ENCODE measurements around the gene KCTD14. TPM values are rescaled to one million over a fixed set of nuclear protein-coding genes. Genes with fewer than 3 reads are reported as not detected.

Gene KCTD14
- total RNA-seq, 1 experiment from 2014 or later, result 12.6 TPM

DNA sequence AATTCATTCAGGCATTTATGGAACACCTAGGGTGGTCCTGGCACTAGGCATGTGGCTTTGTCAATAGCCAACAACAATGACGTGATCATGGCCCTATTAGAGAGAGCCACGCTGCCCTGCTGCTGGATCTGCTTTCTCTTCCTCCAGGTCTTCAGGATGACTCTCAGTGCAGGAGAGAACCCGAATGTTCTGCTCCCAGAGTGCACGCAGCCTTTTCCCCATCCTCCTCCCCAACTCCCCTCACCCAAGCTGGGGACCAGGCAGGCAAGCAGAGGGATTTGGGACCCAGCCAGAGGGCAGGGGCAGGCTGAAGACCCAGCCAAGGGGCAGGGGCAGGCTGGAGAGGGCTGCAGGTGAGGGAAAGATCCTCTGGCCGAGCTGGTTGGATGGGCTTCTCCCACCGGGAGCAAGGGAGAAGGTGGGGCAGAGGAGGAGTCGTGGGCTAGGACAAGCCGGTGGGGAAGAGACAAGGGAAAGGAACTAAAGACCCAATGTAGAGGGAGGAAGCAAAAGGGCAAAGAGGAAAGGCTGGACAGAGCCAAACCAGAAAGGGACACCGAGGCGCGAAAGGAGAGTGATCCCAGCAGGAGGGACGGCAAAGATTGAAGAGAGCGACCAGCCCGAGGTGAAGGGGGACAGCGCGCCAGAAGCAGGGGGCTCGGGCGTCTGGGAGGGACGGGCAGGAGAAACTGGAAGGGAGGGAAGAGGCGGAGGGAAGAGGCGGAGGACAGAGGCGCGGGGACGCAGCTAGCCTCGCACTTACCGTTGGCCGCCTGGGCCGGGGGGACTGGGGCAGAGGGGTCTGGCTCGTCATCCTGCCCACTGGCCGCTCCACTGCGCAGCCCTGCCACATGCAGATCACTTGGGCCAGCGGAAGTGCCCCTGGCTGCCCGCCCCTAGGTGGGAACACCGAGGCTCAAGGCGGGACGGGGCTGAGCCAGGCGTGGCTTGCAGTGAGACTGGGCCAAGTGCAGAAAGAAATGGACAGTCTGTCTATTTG is at the start of gene KCTD14 (continued):
- TF ChIP-seq MYBL2 (CRISPR knock-in tag; IDR thresholded peaks at IDR 0.05) (peak; percentile 26; the same call in 1 of the 2 replicates), SP1 (CRISPR knock-in tag; conservative IDR thresholded peaks at IDR 0.05) (peak; percentile 67; the same call in 1 of the 2 replicates), NFYB (CRISPR knock-in tag; conservative IDR thresholded peaks at IDR 0.05; ENCODE audit: low read depth) (0 out of 2 replicates have a peak, but pooled peaks have one; percentile 16), FOXJ3 (CRISPR knock-in tag; IDR thresholded peaks at IDR 0.05; ENCODE audit: borderline replicate concordance) (no peak)

DNA sequence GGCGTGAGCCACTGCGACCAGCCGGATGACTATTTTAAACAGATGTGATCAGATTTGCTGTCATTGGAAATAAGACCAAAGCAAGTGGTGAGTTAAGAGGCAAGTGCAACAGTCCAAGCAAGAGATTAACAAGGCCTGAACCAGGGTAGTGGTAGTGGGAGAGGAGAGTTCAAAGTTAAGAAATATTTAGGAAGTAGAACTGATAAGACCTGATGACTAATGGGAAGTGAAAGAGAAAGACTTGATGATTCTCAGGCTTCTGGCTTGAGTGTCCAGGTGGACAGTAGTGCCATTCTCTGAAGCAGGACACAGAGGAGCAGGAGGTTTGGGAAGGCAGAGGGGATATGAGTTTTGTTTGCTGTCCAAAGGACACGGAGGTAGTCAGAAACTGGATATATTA is 49.4 kb upstream of the KCTD14 start:
- DNase-seq (ENCODE audit: low spot score), result no peak
- H3K9me3 Mint-ChIP-seq, result peaks cover 3% of the 10 kb centered on the region; the same call in 1 of the 2 replicates
- no peak overlapping the region for H3K27ac Mint-ChIP-seq
- ChIA-PET POLR2A (no interaction called here), CTCF (no interaction called here)
- H3K4me3 Mint-ChIP-seq, result no peak overlapping the region
- no peaks in the 10 kb centered on the region for H3K4me1 Mint-ChIP-seq
- no peak for ATAC-seq
- peaks cover 38% of the 10 kb centered on the region for H3K36me3 Mint-ChIP-seq
- H3K27me3 Mint-ChIP-seq (ENCODE audit: low read depth), result no peaks in the 10 kb centered on the region
- TF ChIP-seq JUN (CRISPR knock-in tag; IDR thresholded peaks at IDR 0.05) (no peak), ZNF138 (CRISPR knock-in tag; conservative IDR thresholded peaks at IDR 0.05) (no peak), MXD4 (CRISPR knock-in tag; IDR thresholded peaks at IDR 0.05; ENCODE audit: borderline replicate concordance) (no peak), GRHL2 (CRISPR knock-in tag; IDR thresholded peaks at IDR 0.05; ENCODE audit: insufficient replicate concordance, severe bottlenecking) (no peak), FOXK1 (CRISPR knock-in tag; IDR thresholded peaks at IDR 0.05) (no peak), FOXP1 (CRISPR knock-in tag; IDR thresholded peaks at IDR 0.05; ENCODE audit: borderline replicate concordance) (no peak), ZNF121 (CRISPR knock-in tag; IDR thresholded peaks at IDR 0.05) (no peak), RELA (CRISPR knock-in tag; IDR thresholded peaks at IDR 0.05; ENCODE audit: borderline replicate concordance) (no peak), KAT7 (CRISPR knock-in tag; IDR thresholded peaks at IDR 0.05; ENCODE audit: borderline replicate concordance) (no peak), ESRRA (CRISPR knock-in tag; IDR thresholded peaks at IDR 0.05; ENCODE audit: borderline replicate concordance) (no peak), NFYB (CRISPR knock-in tag; conservative IDR thresholded peaks at IDR 0.05; ENCODE audit: low read depth) (no peak)
- TF ChIP-seq, protein P1, sequence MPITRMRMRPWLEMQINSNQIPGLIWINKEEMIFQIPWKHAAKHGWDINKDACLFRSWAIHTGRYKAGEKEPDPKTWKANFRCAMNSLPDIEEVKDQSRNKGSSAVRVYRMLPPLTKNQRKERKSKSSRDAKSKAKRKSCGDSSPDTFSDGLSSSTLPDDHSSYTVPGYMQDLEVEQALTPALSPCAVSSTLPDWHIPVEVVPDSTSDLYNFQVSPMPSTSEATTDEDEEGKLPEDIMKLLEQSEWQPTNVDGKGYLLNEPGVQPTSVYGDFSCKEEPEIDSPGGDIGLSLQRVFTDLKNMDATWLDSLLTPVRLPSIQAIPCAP (CRISPR knock-in tag; IDR thresholded peaks at IDR 0.05), result no peak
- TF ChIP-seq, protein P2, sequence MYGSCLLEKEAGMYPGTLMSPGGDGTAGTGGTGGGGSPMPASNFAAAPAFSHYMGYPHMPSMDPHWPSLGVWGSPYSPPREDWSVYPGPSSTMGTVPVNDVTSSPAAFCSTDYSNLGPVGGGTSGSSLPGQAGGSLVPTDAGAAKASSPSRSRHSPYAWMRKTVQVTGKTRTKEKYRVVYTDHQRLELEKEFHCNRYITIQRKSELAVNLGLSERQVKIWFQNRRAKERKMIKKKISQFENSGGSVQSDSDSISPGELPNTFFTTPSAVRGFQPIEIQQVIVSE (CRISPR knock-in tag; IDR thresholded peaks at IDR 0.05; ENCODE audit: borderline replicate concordance), result no peak
- TF ChIP-seq, protein P3, sequence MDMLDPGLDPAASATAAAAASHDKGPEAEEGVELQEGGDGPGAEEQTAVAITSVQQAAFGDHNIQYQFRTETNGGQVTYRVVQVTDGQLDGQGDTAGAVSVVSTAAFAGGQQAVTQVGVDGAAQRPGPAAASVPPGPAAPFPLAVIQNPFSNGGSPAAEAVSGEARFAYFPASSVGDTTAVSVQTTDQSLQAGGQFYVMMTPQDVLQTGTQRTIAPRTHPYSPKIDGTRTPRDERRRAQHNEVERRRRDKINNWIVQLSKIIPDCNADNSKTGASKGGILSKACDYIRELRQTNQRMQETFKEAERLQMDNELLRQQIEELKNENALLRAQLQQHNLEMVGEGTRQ (CRISPR knock-in tag; IDR thresholded peaks at IDR 0.05), result no peak
- TF ChIP-seq, protein P4, sequence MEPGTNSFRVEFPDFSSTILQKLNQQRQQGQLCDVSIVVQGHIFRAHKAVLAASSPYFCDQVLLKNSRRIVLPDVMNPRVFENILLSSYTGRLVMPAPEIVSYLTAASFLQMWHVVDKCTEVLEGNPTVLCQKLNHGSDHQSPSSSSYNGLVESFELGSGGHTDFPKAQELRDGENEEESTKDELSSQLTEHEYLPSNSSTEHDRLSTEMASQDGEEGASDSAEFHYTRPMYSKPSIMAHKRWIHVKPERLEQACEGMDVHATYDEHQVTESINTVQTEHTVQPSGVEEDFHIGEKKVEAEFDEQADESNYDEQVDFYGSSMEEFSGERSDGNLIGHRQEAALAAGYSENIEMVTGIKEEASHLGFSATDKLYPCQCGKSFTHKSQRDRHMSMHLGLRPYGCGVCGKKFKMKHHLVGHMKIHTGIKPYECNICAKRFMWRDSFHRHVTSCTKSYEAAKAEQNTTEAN (CRISPR knock-in tag; IDR thresholded peaks at IDR 0.05), result no peak
- TF ChIP-seq, protein P5, sequence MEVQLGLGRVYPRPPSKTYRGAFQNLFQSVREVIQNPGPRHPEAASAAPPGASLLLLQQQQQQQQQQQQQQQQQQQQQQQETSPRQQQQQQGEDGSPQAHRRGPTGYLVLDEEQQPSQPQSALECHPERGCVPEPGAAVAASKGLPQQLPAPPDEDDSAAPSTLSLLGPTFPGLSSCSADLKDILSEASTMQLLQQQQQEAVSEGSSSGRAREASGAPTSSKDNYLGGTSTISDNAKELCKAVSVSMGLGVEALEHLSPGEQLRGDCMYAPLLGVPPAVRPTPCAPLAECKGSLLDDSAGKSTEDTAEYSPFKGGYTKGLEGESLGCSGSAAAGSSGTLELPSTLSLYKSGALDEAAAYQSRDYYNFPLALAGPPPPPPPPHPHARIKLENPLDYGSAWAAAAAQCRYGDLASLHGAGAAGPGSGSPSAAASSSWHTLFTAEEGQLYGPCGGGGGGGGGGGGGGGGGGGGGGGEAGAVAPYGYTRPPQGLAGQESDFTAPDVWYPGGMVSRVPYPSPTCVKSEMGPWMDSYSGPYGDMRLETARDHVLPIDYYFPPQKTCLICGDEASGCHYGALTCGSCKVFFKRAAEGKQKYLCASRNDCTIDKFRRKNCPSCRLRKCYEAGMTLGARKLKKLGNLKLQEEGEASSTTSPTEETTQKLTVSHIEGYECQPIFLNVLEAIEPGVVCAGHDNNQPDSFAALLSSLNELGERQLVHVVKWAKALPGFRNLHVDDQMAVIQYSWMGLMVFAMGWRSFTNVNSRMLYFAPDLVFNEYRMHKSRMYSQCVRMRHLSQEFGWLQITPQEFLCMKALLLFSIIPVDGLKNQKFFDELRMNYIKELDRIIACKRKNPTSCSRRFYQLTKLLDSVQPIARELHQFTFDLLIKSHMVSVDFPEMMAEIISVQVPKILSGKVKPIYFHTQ (CRISPR knock-in tag; IDR thresholded peaks at IDR 0.05), result no peak
- TF ChIP-seq, protein P6, sequence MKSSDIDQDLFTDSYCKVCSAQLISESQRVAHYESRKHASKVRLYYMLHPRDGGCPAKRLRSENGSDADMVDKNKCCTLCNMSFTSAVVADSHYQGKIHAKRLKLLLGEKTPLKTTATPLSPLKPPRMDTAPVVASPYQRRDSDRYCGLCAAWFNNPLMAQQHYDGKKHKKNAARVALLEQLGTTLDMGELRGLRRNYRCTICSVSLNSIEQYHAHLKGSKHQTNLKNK (CRISPR knock-in tag; IDR thresholded peaks at IDR 0.05), result no peak
- TF ChIP-seq, protein P7, sequence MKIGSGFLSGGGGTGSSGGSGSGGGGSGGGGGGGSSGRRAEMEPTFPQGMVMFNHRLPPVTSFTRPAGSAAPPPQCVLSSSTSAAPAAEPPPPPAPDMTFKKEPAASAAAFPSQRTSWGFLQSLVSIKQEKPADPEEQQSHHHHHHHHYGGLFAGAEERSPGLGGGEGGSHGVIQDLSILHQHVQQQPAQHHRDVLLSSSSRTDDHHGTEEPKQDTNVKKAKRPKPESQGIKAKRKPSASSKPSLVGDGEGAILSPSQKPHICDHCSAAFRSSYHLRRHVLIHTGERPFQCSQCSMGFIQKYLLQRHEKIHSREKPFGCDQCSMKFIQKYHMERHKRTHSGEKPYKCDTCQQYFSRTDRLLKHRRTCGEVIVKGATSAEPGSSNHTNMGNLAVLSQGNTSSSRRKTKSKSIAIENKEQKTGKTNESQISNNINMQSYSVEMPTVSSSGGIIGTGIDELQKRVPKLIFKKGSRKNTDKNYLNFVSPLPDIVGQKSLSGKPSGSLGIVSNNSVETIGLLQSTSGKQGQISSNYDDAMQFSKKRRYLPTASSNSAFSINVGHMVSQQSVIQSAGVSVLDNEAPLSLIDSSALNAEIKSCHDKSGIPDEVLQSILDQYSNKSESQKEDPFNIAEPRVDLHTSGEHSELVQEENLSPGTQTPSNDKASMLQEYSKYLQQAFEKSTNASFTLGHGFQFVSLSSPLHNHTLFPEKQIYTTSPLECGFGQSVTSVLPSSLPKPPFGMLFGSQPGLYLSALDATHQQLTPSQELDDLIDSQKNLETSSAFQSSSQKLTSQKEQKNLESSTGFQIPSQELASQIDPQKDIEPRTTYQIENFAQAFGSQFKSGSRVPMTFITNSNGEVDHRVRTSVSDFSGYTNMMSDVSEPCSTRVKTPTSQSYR (CRISPR knock-in tag; IDR thresholded peaks at IDR 0.05), result no peak
- TF ChIP-seq, protein P8, sequence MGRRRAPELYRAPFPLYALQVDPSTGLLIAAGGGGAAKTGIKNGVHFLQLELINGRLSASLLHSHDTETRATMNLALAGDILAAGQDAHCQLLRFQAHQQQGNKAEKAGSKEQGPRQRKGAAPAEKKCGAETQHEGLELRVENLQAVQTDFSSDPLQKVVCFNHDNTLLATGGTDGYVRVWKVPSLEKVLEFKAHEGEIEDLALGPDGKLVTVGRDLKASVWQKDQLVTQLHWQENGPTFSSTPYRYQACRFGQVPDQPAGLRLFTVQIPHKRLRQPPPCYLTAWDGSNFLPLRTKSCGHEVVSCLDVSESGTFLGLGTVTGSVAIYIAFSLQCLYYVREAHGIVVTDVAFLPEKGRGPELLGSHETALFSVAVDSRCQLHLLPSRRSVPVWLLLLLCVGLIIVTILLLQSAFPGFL (CRISPR knock-in tag; IDR thresholded peaks at IDR 0.05; ENCODE audit: borderline replicate concordance), result no peak

Data from WTC11 (cell line).